GM12874 (cell line): ENCODE results near the gene LACC1.

Experiments
- CTCF ChIP-seq: IDR thresholded peaks from 2 replicates; pipeline ENCODE4 v1.5.1; 2011; ENCODE audit warnings: low read depth, mild to moderate bottlenecking, control low read depth, low read length, moderate library complexity; ENCODE audit not compliant: insufficient read depth

Gene LACC1

GRCh38 chr13:43929947-43930346 lies 50.2 kb downstream of the LACC1 start:
- TF ChIP-seq CTCF: no peak

- no peak for TF ChIP-seq CTCF
Measured at GRCh38 chr13:43933378-43933777, 53.7 kb downstream of the LACC1 start.

- no peak for TF ChIP-seq CTCF
Measured at GRCh38 chr13:43934273-43934672, 54.6 kb downstream of the LACC1 start.

GRCh38 chr13:43935878-43936277 lies 56.2 kb downstream of the LACC1 start:
- no peak for TF ChIP-seq CTCF

GRCh38 chr13:43936647-43937046 lies 56.9 kb downstream of the LACC1 start:
- TF ChIP-seq CTCF: no peak

GRCh38 chr13:43937839-43938238 lies 58.1 kb downstream of the LACC1 start:
- no peak for TF ChIP-seq CTCF

- TF ChIP-seq CTCF: no peak
Measured at GRCh38 chr13:43938449-43938848, 58.7 kb downstream of the LACC1 start.

- no peak for TF ChIP-seq CTCF
Measured at GRCh38 chr13:43939086-43939485, 59.4 kb downstream of the LACC1 start.
